DMS153 treated with DMSO at 0.1 percent for 48 hours (cell line): ENCODE results near the gene KSR2.

Experiments
- DNase-seq: peaks from one replicate; lab custom pipeline; 2025; ENCODE audit not compliant: unreplicated experiment; lab: John Stamatoyannopoulos, UW

The KSR2 gene

GRCh38 chr12:117968151-117968789 is 520 bp downstream of the KSR2 start:
- no peak for DNase-seq

- DNase-seq: no peak
Measured at GRCh38 chr12:117967512-117967911, 1.3 kb downstream of the KSR2 start.

GRCh38 chr12:117967043-117967442 is 1.7 kb downstream of the KSR2 start:
- no peak for DNase-seq

- no peak for DNase-seq
Measured at GRCh38 chr12:117966511-117966910, 2.3 kb downstream of the KSR2 start.

GRCh38 chr12:117963836-117964235 is 5.0 kb downstream of the KSR2 start:
- no peak for DNase-seq

GRCh38 chr12:117936722-117937484 is 31.9 kb downstream of the KSR2 start:
- no peak for DNase-seq

GRCh38 chr12:117933545-117933944 is 35.2 kb downstream of the KSR2 start:
- DNase-seq: no peak

- no peak for DNase-seq
Measured at GRCh38 chr12:117926391-117926899, 42.3 kb downstream of the KSR2 start.

GRCh38 chr12:117921929-117922777 is 46.6 kb downstream of the KSR2 start:
- no peak for DNase-seq

GRCh38 chr12:117919479-117919878 is 49.3 kb downstream of the KSR2 start:
- DNase-seq: no peak

GRCh38 chr12:117914686-117915085 is 54.1 kb downstream of the KSR2 start:
- no peak for DNase-seq

- DNase-seq: no peak
Measured at GRCh38 chr12:117912756-117913155, 56.0 kb downstream of the KSR2 start.

- no peak for DNase-seq
Measured at GRCh38 chr12:117908411-117908810, 60.4 kb downstream of the KSR2 start.

GRCh38 chr12:117907108-117907689 is 61.6 kb downstream of the KSR2 start:
- no peak for DNase-seq

- no peak for DNase-seq
Measured at GRCh38 chr12:117904051-117904450, 64.7 kb downstream of the KSR2 start.

GRCh38 chr12:117903110-117903840 is 65.5 kb downstream of the KSR2 start:
- DNase-seq: no peak

- no peak for DNase-seq
Measured at GRCh38 chr12:117901631-117902030, 67.2 kb downstream of the KSR2 start.

- DNase-seq: no peak
Measured at GRCh38 chr12:117900561-117900960, 68.2 kb downstream of the KSR2 start.

GRCh38 chr12:117897372-117898161 is 71.2 kb downstream of the KSR2 start:
- no peak for DNase-seq

GRCh38 chr12:117896009-117896408 is 72.8 kb downstream of the KSR2 start:
- DNase-seq: no peak
